ENCODE results near the gene OSBPL3. TPM values are rescaled to one million over a fixed set of nuclear protein-coding genes. Genes with fewer than 3 reads are reported as not detected.

Gene OSBPL3
- total RNA-seq, 1 experiment from 2014 or later = 149 TPM

DNA sequence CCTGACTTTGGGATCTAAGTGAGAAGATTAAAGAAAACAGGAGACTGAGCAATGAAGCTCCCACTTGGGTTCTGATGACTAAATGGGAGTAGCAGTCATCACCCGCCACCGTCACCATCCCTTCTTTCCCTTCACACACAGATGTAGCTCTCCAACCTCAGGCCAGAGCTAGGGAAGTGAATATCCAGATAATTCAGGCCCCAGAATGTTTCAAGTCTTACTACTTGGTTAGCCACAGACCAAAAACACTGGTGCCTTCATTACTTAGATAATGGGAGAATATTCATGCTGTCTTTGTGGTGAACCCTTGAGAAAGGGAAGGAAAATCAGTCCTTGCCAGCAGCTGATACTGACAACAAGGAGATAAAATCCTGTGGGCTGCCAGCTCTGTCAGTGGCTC, 100.7 kb downstream of the OSBPL3 start:
- Histone ChIP-seq H3K9me2 (replicated peaks; ENCODE audit: insufficient read depth, low read length) (no peaks in the 10 kb centered on the region), H3K4me2 (ENCODE audit: low read depth, low read length, poor library complexity, severe bottlenecking) (peak overlapping the region; percentile 84), H2AFZ (ENCODE audit: low read length) (no peak overlapping the region), H3K4me3 (ENCODE audit: low read length) (peak overlapping the region; percentile 55), H3K9ac (ENCODE audit: low read length) (peak overlapping the region; percentile 70), H3K79me2 (ENCODE audit: low read length) (peaks cover 54% of the 10 kb centered on the region), H3K4me1 (ENCODE audit: low read length) (peaks cover 98% of the 10 kb centered on the region), H3K36me3 (ENCODE audit: insufficient read depth, low read length) (no peaks in the 10 kb centered on the region), H4K20me1 (ENCODE audit: insufficient read depth, low read depth, low read length) (no peaks in the 10 kb centered on the region), H3K27ac (ENCODE audit: low read length) (peak overlapping the region; percentile 99), H3K27me3 (ENCODE audit: low read length) (no peaks in the 10 kb centered on the region), H3K9me3 (ENCODE audit: low read length) (no peaks in the 10 kb centered on the region)
- DNase-seq = no peak

DNA sequence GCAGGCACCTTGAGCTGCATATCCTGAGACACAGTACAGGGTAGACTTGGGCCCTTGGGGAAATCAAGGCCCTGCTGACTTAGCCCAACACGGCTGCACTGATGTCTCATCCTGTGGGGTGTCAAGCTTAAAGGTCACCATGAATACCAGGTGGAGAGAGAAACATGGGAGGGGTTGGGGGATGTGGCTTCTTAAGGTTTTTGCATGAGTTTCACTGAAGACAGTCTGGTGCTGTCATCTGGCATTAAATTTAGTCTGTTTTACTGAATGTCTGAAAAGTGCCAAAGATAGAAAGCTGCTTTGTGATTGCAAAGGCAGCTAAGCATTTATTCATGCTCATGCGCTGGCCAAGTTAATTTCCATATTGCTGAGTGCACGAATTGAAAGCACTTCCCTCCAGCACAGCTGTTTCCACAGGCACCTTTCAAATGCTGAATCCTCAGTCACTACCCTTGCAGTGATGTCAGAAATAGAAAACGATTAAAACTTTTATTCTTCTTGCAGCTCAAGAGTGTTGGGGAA, 102.1 kb downstream of the OSBPL3 start:
- Histone ChIP-seq H2AFZ (ENCODE audit: low read length) (no peak overlapping the region), H3K4me3 (ENCODE audit: low read length) (peak overlapping the region; percentile 55), H3K9me3 (ENCODE audit: low read length) (no peaks in the 10 kb centered on the region), H3K27ac (ENCODE audit: low read length) (peak overlapping the region; percentile 99), H3K9me2 (replicated peaks; ENCODE audit: insufficient read depth, low read length) (no peaks in the 10 kb centered on the region), H3K27me3 (ENCODE audit: low read length) (no peaks in the 10 kb centered on the region), H4K20me1 (ENCODE audit: insufficient read depth, low read depth, low read length) (no peaks in the 10 kb centered on the region), H3K4me2 (ENCODE audit: low read depth, low read length, poor library complexity, severe bottlenecking) (peak overlapping the region; percentile 84), H3K79me2 (ENCODE audit: low read length) (peaks cover 64% of the 10 kb centered on the region), H3K36me3 (ENCODE audit: insufficient read depth, low read length) (no peaks in the 10 kb centered on the region), H3K4me1 (ENCODE audit: low read length) (peaks cover 98% of the 10 kb centered on the region), H3K9ac (ENCODE audit: low read length) (peak overlapping the region; percentile 72)
- DNase-seq = peak; percentile 98

DNA sequence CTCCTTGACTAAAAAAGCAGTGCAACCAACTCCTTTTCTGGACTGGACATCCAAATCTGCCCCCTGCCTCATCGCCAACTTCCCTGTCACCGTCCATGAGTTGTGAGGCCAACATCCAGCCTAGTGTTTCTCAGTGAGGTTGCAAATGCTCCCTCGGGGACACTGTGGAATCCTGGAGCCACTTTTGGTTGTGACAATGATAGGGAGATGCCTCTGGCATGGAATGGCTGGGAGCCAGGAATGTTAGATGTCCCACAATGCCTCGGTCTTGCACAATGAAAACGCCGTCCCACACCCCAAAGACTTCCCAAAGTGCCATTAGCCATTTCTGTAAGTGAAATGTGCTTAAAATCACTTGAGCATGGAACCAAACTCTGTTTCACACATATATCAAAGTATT, 105.2 kb downstream of the OSBPL3 start:
- Histone ChIP-seq H3K27ac (ENCODE audit: low read length) (peak overlapping the region; percentile 99), H3K4me2 (ENCODE audit: low read depth, low read length, poor library complexity, severe bottlenecking) (peak overlapping the region; percentile 59), H3K9me2 (replicated peaks; ENCODE audit: insufficient read depth, low read length) (no peaks in the 10 kb centered on the region), H3K27me3 (ENCODE audit: low read length) (no peaks in the 10 kb centered on the region), H2AFZ (ENCODE audit: low read length) (no peak overlapping the region), H3K4me1 (ENCODE audit: low read length) (peaks cover 98% of the 10 kb centered on the region), H3K9me3 (ENCODE audit: low read length) (no peaks in the 10 kb centered on the region), H3K9ac (ENCODE audit: low read length) (peak overlapping the region; percentile 46), H3K36me3 (ENCODE audit: insufficient read depth, low read length) (peaks cover 18% of the 10 kb centered on the region), H4K20me1 (ENCODE audit: insufficient read depth, low read depth, low read length) (no peaks in the 10 kb centered on the region), H3K79me2 (ENCODE audit: low read length) (peaks cover 67% of the 10 kb centered on the region), H3K4me3 (ENCODE audit: low read length) (peak overlapping the region; percentile 30; the same call in 1 of the 2 replicates)
- DNase-seq = no peak

- Histone ChIP-seq H3K9me2 (replicated peaks; ENCODE audit: insufficient read depth, low read length) (no peaks in the 10 kb centered on the region), H3K4me2 (ENCODE audit: low read depth, low read length, poor library complexity, severe bottlenecking) (peak overlapping the region; percentile 59), H3K79me2 (ENCODE audit: low read length) (peaks cover 73% of the 10 kb centered on the region), H3K27me3 (ENCODE audit: low read length) (no peaks in the 10 kb centered on the region), H3K9me3 (ENCODE audit: low read length) (no peaks in the 10 kb centered on the region), H3K4me3 (ENCODE audit: low read length) (no peak overlapping the region), H2AFZ (ENCODE audit: low read length) (no peak overlapping the region), H3K9ac (ENCODE audit: low read length) (peak overlapping the region; percentile 46), H3K27ac (ENCODE audit: low read length) (peak overlapping the region; percentile 99), H4K20me1 (ENCODE audit: insufficient read depth, low read depth, low read length) (no peaks in the 10 kb centered on the region), H3K4me1 (ENCODE audit: low read length) (peaks cover 95% of the 10 kb centered on the region), H3K36me3 (ENCODE audit: insufficient read depth, low read length) (peaks cover 20% of the 10 kb centered on the region)
- DNase-seq = no peak
These were observed 106.0 kb downstream of the OSBPL3 start for GRCh38 chr7:24873944-24874343.

- Histone ChIP-seq H3K4me1 (ENCODE audit: low read length) (peaks cover 80% of the 10 kb centered on the region), H3K9ac (ENCODE audit: low read length) (peak overlapping the region; percentile 45), H3K27me3 (ENCODE audit: low read length) (no peaks in the 10 kb centered on the region), H4K20me1 (ENCODE audit: insufficient read depth, low read depth, low read length) (no peaks in the 10 kb centered on the region), H2AFZ (ENCODE audit: low read length) (no peak overlapping the region), H3K79me2 (ENCODE audit: low read length) (peaks cover 76% of the 10 kb centered on the region), H3K4me3 (ENCODE audit: low read length) (no peak overlapping the region), H3K9me2 (replicated peaks; ENCODE audit: insufficient read depth, low read length) (no peaks in the 10 kb centered on the region), H3K27ac (ENCODE audit: low read length) (peak overlapping the region; percentile 99), H3K9me3 (ENCODE audit: low read length) (no peaks in the 10 kb centered on the region), H3K36me3 (ENCODE audit: insufficient read depth, low read length) (peaks cover 36% of the 10 kb centered on the region), H3K4me2 (ENCODE audit: low read depth, low read length, poor library complexity, severe bottlenecking) (peak overlapping the region; percentile 59)
- peak; percentile 78 for DNase-seq
These were observed 108.2 kb downstream of the OSBPL3 start for GRCh38 chr7:24871770-24872169.

GRCh38 chr7:24870766-24871165, 109.2 kb downstream of the OSBPL3 start:
- Histone ChIP-seq H3K4me3 (ENCODE audit: low read length) (no peak overlapping the region), H3K27me3 (ENCODE audit: low read length) (no peaks in the 10 kb centered on the region), H4K20me1 (ENCODE audit: insufficient read depth, low read depth, low read length) (no peaks in the 10 kb centered on the region), H2AFZ (ENCODE audit: low read length) (no peak overlapping the region), H3K9me3 (ENCODE audit: low read length) (no peaks in the 10 kb centered on the region), H3K9ac (ENCODE audit: low read length) (no peak overlapping the region), H3K36me3 (ENCODE audit: insufficient read depth, low read length) (peaks cover 44% of the 10 kb centered on the region), H3K9me2 (replicated peaks; ENCODE audit: insufficient read depth, low read length) (no peaks in the 10 kb centered on the region), H3K27ac (ENCODE audit: low read length) (peak overlapping the region; percentile 99), H3K79me2 (ENCODE audit: low read length) (peaks cover 66% of the 10 kb centered on the region), H3K4me1 (ENCODE audit: low read length) (peaks cover 70% of the 10 kb centered on the region), H3K4me2 (ENCODE audit: low read depth, low read length, poor library complexity, severe bottlenecking) (no peak overlapping the region)
- DNase-seq = no peak

GRCh38 chr7:24869572-24869971, 110.4 kb downstream of the OSBPL3 start:
- no peaks in the 10 kb centered on the region for H3K9me3 ChIP-seq (ENCODE audit: low read length)
- no peak overlapping the region for H3K4me2 ChIP-seq (ENCODE audit: low read depth, low read length, poor library complexity, severe bottlenecking)
- H3K36me3 ChIP-seq (ENCODE audit: insufficient read depth, low read length) = peaks cover 55% of the 10 kb centered on the region
- peaks cover 62% of the 10 kb centered on the region for H3K4me1 ChIP-seq (ENCODE audit: low read length)
- H2AFZ ChIP-seq (ENCODE audit: low read length) = no peak overlapping the region
- no peaks in the 10 kb centered on the region for H3K9me2 ChIP-seq (replicated peaks; ENCODE audit: insufficient read depth, low read length)
- H3K79me2 ChIP-seq (ENCODE audit: low read length) = peaks cover 66% of the 10 kb centered on the region
- H3K4me3 ChIP-seq (ENCODE audit: low read length) = no peak overlapping the region
- H3K27ac ChIP-seq (ENCODE audit: low read length) = peak overlapping the region; percentile 99
- DNase-seq = no peak
- H4K20me1 ChIP-seq (ENCODE audit: insufficient read depth, low read depth, low read length) = no peaks in the 10 kb centered on the region
- no peaks in the 10 kb centered on the region for H3K27me3 ChIP-seq (ENCODE audit: low read length)
- H3K9ac ChIP-seq (ENCODE audit: low read length) = no peak overlapping the region

GRCh38 chr7:24868741-24869140, 111.2 kb downstream of the OSBPL3 start:
- peaks cover 57% of the 10 kb centered on the region for H3K79me2 ChIP-seq (ENCODE audit: low read length)
- H3K9ac ChIP-seq (ENCODE audit: low read length) = no peak overlapping the region
- H3K4me3 ChIP-seq (ENCODE audit: low read length) = no peak overlapping the region
- no peaks in the 10 kb centered on the region for H3K27me3 ChIP-seq (ENCODE audit: low read length)
- peak overlapping the region; percentile 99 for H3K27ac ChIP-seq (ENCODE audit: low read length)
- peaks cover 63% of the 10 kb centered on the region for H3K36me3 ChIP-seq (ENCODE audit: insufficient read depth, low read length)
- no peaks in the 10 kb centered on the region for H3K9me2 ChIP-seq (replicated peaks; ENCODE audit: insufficient read depth, low read length)
- H2AFZ ChIP-seq (ENCODE audit: low read length) = no peak overlapping the region
- H4K20me1 ChIP-seq (ENCODE audit: insufficient read depth, low read depth, low read length) = no peaks in the 10 kb centered on the region
- H3K9me3 ChIP-seq (ENCODE audit: low read length) = no peaks in the 10 kb centered on the region
- H3K4me2 ChIP-seq (ENCODE audit: low read depth, low read length, poor library complexity, severe bottlenecking) = no peak overlapping the region
- H3K4me1 ChIP-seq (ENCODE audit: low read length) = peaks cover 54% of the 10 kb centered on the region
- DNase-seq = no peak
